Trophoblast cell (in vitro differentiated cells and primary cell): ENCODE measurements around the gene ZNF827.

Experiments
- DNase-seq, 2 donors: peaks; one replicate each; pipeline ENCODE4 v3.0.0-alpha.2; 2016
- H2AFZ ChIP-seq: 2 replicates; pipeline ENCODE4 v1.6.1; 2013; ENCODE audit warnings: low read length, moderate library complexity, mild to moderate bottlenecking; ENCODE audit not compliant: insufficient read depth, poor library complexity
- H2AK5ac ChIP-seq: 2 replicates; pipeline ENCODE4 v1.6.1; 2013; ENCODE audit warnings: mild to moderate bottlenecking, low read length
- H2BK120ac ChIP-seq: 2 replicates; pipeline ENCODE4 v1.6.1; 2013; ENCODE audit warnings: low read length, mild to moderate bottlenecking, moderate library complexity; ENCODE audit not compliant: insufficient read depth, poor library complexity
- H2BK12ac ChIP-seq: 2 replicates; pipeline ENCODE4 v1.6.1; 2013; ENCODE audit warnings: mild to moderate bottlenecking, low read length, moderate library complexity
- H2BK5ac ChIP-seq: 2 replicates; pipeline ENCODE4 v1.6.1; 2013; ENCODE audit warnings: low read length, low read depth, moderate library complexity, mild to moderate bottlenecking; ENCODE audit not compliant: poor library complexity
- H3K14ac ChIP-seq: 2 replicates; pipeline ENCODE4 v1.6.1; 2013; ENCODE audit warnings: mild to moderate bottlenecking, low read length
- H3K18ac ChIP-seq: 2 replicates; pipeline ENCODE4 v1.6.1; 2013; ENCODE audit warnings: mild to moderate bottlenecking, low read length
- H3K23ac ChIP-seq: 2 replicates; pipeline ENCODE4 v1.6.1; 2013; ENCODE audit warnings: low read length
- H3K27ac ChIP-seq: 2 replicates; pipeline ENCODE4 v1.5.1; 2013; ENCODE audit warnings: low read depth, mild to moderate bottlenecking, inconsistent platforms, low read length, moderate library complexity
- H3K27me3 ChIP-seq: 2 replicates; pipeline ENCODE4 v1.6.1; 2013; ENCODE audit warnings: inconsistent platforms, mild to moderate bottlenecking, low read length, moderate library complexity; ENCODE audit not compliant: insufficient read depth
- H3K36me3 ChIP-seq, 2 experiments: 1 replicate in 1 of 2; 2 replicates in 1 of 2; pipeline ENCODE4 v1.6.1; 2013; ENCODE audit warnings: low read length in 2 of 2, mild to moderate bottlenecking in 2 of 2, moderate library complexity in 1 of 2; ENCODE audit not compliant: insufficient read depth in 2 of 2, control insufficient read depth in 1 of 2
- H3K4ac ChIP-seq: 2 replicates; pipeline ENCODE4 v1.6.1; 2013; ENCODE audit warnings: low read depth, mild to moderate bottlenecking, low read length, moderate library complexity
- H3K4me1 ChIP-seq, 2 experiments: 1 replicate in 1 of 2; 2 replicates in 1 of 2; pipeline ENCODE4 v1.6.1; 2013; ENCODE audit warnings: low read length in 2 of 2, mild to moderate bottlenecking in 2 of 2, moderate library complexity in 1 of 2; ENCODE audit not compliant: insufficient read depth in 2 of 2, control insufficient read depth in 1 of 2
- H3K4me2 ChIP-seq: 2 replicates; pipeline ENCODE4 v1.6.1; 2013; ENCODE audit warnings: inconsistent platforms, mild to moderate bottlenecking, low read length, moderate library complexity
- H3K4me3 ChIP-seq: 2 replicates; pipeline ENCODE4 v1.5.1; 2013; ENCODE audit warnings: mild to moderate bottlenecking, low read depth, low read length, inconsistent platforms
- H3K79me1 ChIP-seq: one replicate; pipeline ENCODE4 v1.6.1; 2013; ENCODE audit warnings: low read length
- H3K79me2 ChIP-seq: 2 replicates; pipeline ENCODE4 v1.6.1; 2013; ENCODE audit warnings: low read length, mild to moderate bottlenecking; ENCODE audit not compliant: control insufficient read depth, insufficient read depth, poor library complexity
- H3K9ac ChIP-seq: 2 replicates; pipeline ENCODE4 v1.6.1; 2013; ENCODE audit warnings: mild to moderate bottlenecking, low read length
- H3K9me3 ChIP-seq: 2 replicates; pipeline ENCODE4 v1.6.1; 2013; ENCODE audit warnings: low read depth, mild to moderate bottlenecking, control low read depth, inconsistent platforms, low read length; ENCODE audit not compliant: insufficient read depth
- H4K12ac ChIP-seq: 2 replicates; pipeline ENCODE4 v1.6.1; 2013; ENCODE audit warnings: low read depth, mild to moderate bottlenecking, low read length, moderate library complexity
- H4K8ac ChIP-seq: 2 replicates; pipeline ENCODE4 v1.6.1; 2013; ENCODE audit warnings: low read depth, mild to moderate bottlenecking, low read length, moderate library complexity
- H4K91ac ChIP-seq: one replicate; pipeline ENCODE4 v1.6.1; 2013; ENCODE audit warnings: low read depth, mild to moderate bottlenecking, low read length, moderate library complexity
- WGBS: extraction: QIAGEN DNeasy Blood & Tissue Kit; methylation state at CpG from one replicate; pipeline ENCODE4 v1.1.7; 2013; ENCODE audit warnings: missing lambda C conversion rate; ENCODE audit not compliant: insufficient read length, insufficient coverage; ENCODE audit errors: extremely low coverage; 5-methylcytosine and 5-hydroxymethylcytosine counted together

ZNF827 gene

GRCh38 chr4:145781351-145781750 is 157.3 kb downstream of the ZNF827 start:
- Histone ChIP-seq H4K8ac (no peak overlapping the region), H3K14ac (no peak overlapping the region), H2AK5ac (no peak overlapping the region), H3K79me1 (no peaks in the 10 kb centered on the region), H3K27ac (no peak overlapping the region), H4K91ac (no peak overlapping the region), H3K4ac (no peak overlapping the region), H2BK12ac (no peak overlapping the region), H3K4me1 (peaks cover 0 to 10% of the 10 kb centered on the region in 2 experiments), H3K4me2 (no peak overlapping the region), H3K9me3 (peaks cover 2% of the 10 kb centered on the region), H3K36me3 (peaks cover 1 to 8% of the 10 kb centered on the region in 2 experiments), H3K27me3 (no peaks in the 10 kb centered on the region), H4K12ac (no peak overlapping the region), H2AFZ (no peak overlapping the region), H3K9ac (no peak overlapping the region), H2BK5ac (no peak overlapping the region), H3K23ac (no peak overlapping the region), H3K4me3 (no peak overlapping the region), H3K18ac (no peak overlapping the region), H3K79me2 (no peaks in the 10 kb centered on the region), H2BK120ac (no peak overlapping the region)
- WGBS = no CpG with 5 or more reads among the region's 2 CpGs
- no peak for DNase-seq

- peaks cover 11 to 13% of the 10 kb centered on the region in 2 experiments for H3K36me3 ChIP-seq
- peaks cover 3% of the 10 kb centered on the region for H3K9me3 ChIP-seq
- no peak overlapping the region for H3K4ac ChIP-seq
- H3K79me2 ChIP-seq = no peaks in the 10 kb centered on the region
- no peak overlapping the region for H3K14ac ChIP-seq
- H2AFZ ChIP-seq = no peak overlapping the region
- H2BK120ac ChIP-seq = no peak overlapping the region
- no peak overlapping the region for H2AK5ac ChIP-seq
- peak overlapping the region; percentile 46 for H3K27ac ChIP-seq
- WGBS = no CpG with 5 or more reads among the region's 8 CpGs
- no peak overlapping the region for H3K18ac ChIP-seq
- H4K91ac ChIP-seq = no peak overlapping the region
- H4K12ac ChIP-seq = no peak overlapping the region
- no peak overlapping the region for H3K4me3 ChIP-seq
- no peak overlapping the region for H2BK5ac ChIP-seq
- H3K79me1 ChIP-seq = no peaks in the 10 kb centered on the region
- H3K9ac ChIP-seq = no peak overlapping the region
- no peak overlapping the region for H3K4me2 ChIP-seq
- no peaks in the 10 kb centered on the region for H3K27me3 ChIP-seq
- no peak overlapping the region for H4K8ac ChIP-seq
- no peak overlapping the region for H2BK12ac ChIP-seq
- peaks cover 0 to 10% of the 10 kb centered on the region in 2 experiments for H3K4me1 ChIP-seq
- H3K23ac ChIP-seq = no peak overlapping the region
- DNase-seq = peak; percentile 74 to 81
These were observed 159.3 kb downstream of the ZNF827 start for GRCh38 chr4:145779319-145779801.

GRCh38 chr4:145776208-145776607 is 162.4 kb downstream of the ZNF827 start:
- Histone ChIP-seq H4K12ac (no peak overlapping the region), H2BK5ac (no peak overlapping the region), H2BK12ac (no peak overlapping the region), H3K18ac (no peak overlapping the region), H2BK120ac (no peak overlapping the region), H3K9me3 (peaks cover 3% of the 10 kb centered on the region), H3K4me3 (no peak overlapping the region), H3K36me3 (peaks cover 17 to 25% of the 10 kb centered on the region in 2 experiments), H4K8ac (no peak overlapping the region), H3K27ac (no peak overlapping the region), H4K91ac (no peak overlapping the region), H3K4ac (no peak overlapping the region), H3K27me3 (no peaks in the 10 kb centered on the region), H3K9ac (peak overlapping the region; percentile 49), H3K23ac (no peak overlapping the region), H3K4me2 (no peak overlapping the region), H3K14ac (no peak overlapping the region), H3K79me1 (no peaks in the 10 kb centered on the region), H2AFZ (no peak overlapping the region), H2AK5ac (no peak overlapping the region), H3K4me1 (peaks cover 0 to 7% of the 10 kb centered on the region in 2 experiments), H3K79me2 (no peaks in the 10 kb centered on the region)
- no peak for DNase-seq
- no CpG with 5 or more reads among the region's 4 CpGs for WGBS

GRCh38 chr4:145775406-145775805 is 163.2 kb downstream of the ZNF827 start:
- no peak for DNase-seq
- H3K9ac ChIP-seq = no peak overlapping the region
- H3K27me3 ChIP-seq = no peaks in the 10 kb centered on the region
- no CpG with 5 or more reads among the region's 3 CpGs for WGBS
- H2BK5ac ChIP-seq = no peak overlapping the region
- H3K18ac ChIP-seq = no peak overlapping the region
- H3K79me1 ChIP-seq = no peaks in the 10 kb centered on the region
- no peak overlapping the region for H4K12ac ChIP-seq
- no peaks in the 10 kb centered on the region for H3K79me2 ChIP-seq
- no peak overlapping the region for H3K27ac ChIP-seq
- peaks cover 3% of the 10 kb centered on the region for H3K9me3 ChIP-seq
- H3K36me3 ChIP-seq = peaks cover 17 to 25% of the 10 kb centered on the region in 2 experiments
- no peak overlapping the region for H2BK12ac ChIP-seq
- H3K4me3 ChIP-seq = no peak overlapping the region
- H3K4me2 ChIP-seq = no peak overlapping the region
- H3K4ac ChIP-seq = no peak overlapping the region
- H2AFZ ChIP-seq = no peak overlapping the region
- H4K8ac ChIP-seq = no peak overlapping the region
- H2BK120ac ChIP-seq = no peak overlapping the region
- no peak overlapping the region for H4K91ac ChIP-seq
- peaks cover 0 to 7% of the 10 kb centered on the region in 2 experiments for H3K4me1 ChIP-seq
- H3K23ac ChIP-seq = no peak overlapping the region
- no peak overlapping the region for H3K14ac ChIP-seq
- no peak overlapping the region for H2AK5ac ChIP-seq
